Prostate gland (tissue), 2 donors: ENCODE measurements around the gene PTGES3.

Source experiments
- POLR2A ChIP-seq: fragments of 450-650 bp; IDR thresholded peaks from one replicate; pipeline ENCODE4 v1.6.1; 2016; ENCODE audit warnings: antibody characterized with exemption, mild to moderate bottlenecking
- POLR2AphosphoS5 ChIP-seq: sonication (generic); formaldehyde crosslinking; IDR thresholded peaks from one replicate; pipeline ENCODE4 v1.6.1; 2017; ENCODE audit warnings: antibody characterized with exemption
- TF ChIP-seq, protein P1 (sequence below), 4 experiments: fragments of 200-600 bp in 2 of 4; fragments of 450-650 bp in 2 of 4; sonication (generic) in 2 of 4; IDR thresholded peaks; 1 replicate in 3 of 4; 2 replicates in 1 of 4; pipeline ENCODE4 v1.5.1; 2016 to 2019; ENCODE audit warnings: antibody characterized with exemption in 4 of 4, mild to moderate bottlenecking in 2 of 4, moderate library complexity in 2 of 4

DNA sequence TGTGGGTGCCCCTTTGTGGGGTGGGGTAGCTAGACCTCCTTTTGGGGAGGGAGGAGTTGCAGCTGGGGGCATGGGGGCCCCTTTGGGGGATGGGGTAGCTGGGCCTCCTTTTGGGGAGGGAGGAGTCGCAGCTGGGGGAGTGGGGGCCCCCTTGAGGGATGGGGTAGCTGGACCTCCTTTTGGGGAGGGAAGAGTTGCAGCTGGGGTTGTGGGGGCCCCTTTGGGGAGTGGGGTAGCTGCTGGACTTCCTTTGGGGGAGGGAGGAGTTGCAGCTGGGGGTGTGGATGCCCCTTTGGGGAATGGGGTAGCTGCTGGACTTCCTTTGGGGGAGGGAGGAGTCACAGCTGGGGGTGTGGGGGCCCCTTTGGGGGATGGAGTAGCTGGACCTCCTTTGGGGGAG lies 30.1 kb upstream of the PTGES3 start:
- TF ChIP-seq, protein P1, sequence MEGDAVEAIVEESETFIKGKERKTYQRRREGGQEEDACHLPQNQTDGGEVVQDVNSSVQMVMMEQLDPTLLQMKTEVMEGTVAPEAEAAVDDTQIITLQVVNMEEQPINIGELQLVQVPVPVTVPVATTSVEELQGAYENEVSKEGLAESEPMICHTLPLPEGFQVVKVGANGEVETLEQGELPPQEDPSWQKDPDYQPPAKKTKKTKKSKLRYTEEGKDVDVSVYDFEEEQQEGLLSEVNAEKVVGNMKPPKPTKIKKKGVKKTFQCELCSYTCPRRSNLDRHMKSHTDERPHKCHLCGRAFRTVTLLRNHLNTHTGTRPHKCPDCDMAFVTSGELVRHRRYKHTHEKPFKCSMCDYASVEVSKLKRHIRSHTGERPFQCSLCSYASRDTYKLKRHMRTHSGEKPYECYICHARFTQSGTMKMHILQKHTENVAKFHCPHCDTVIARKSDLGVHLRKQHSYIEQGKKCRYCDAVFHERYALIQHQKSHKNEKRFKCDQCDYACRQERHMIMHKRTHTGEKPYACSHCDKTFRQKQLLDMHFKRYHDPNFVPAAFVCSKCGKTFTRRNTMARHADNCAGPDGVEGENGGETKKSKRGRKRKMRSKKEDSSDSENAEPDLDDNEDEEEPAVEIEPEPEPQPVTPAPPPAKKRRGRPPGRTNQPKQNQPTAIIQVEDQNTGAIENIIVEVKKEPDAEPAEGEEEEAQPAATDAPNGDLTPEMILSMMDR (IDR thresholded peaks at IDR 0.05), result no peak
- TF ChIP-seq POLR2A (no peak), POLR2AphosphoS5 (no peak)
